ENCODE results near the gene DBF4B. TPM values are rescaled to one million over a fixed set of nuclear protein-coding genes. Genes with fewer than 3 reads are reported as not detected.

DBF4B gene
- total RNA-seq, 1 experiment from 2014 or later: 24.7 TPM

- H3K27ac ChIP-seq (ENCODE audit: insufficient read length, low read depth, low read length): no peak overlapping the region
- H3K9me3 ChIP-seq (ENCODE audit: control insufficient read depth, low read depth, low read length): no peaks in the 10 kb centered on the region
- Mint-ChIP-seq H3K4me3 (no peak overlapping the region), H3K4me1 (peaks cover 12 to 27% of the 10 kb centered on the region in 2 experiments), H3K9me3 (no peaks in the 10 kb centered on the region), H3K36me3 (ENCODE audit: insufficient read depth in 1 of 3, low read depth in 3 of 3) (no peaks in the 10 kb centered on the region), H3K27me3 (ENCODE audit: low read depth) (no peaks in the 10 kb centered on the region; the same call in 1 of the 2 replicates), H3K27ac (no peak overlapping the region)
- H3K4me2 ChIP-seq (ENCODE audit: insufficient read depth, insufficient read length, low read length): no peak overlapping the region
- H3K23ac ChIP-seq (ENCODE audit: insufficient read length, low read depth, low read length): no peak overlapping the region
- H3K23me2 ChIP-seq (ENCODE audit: insufficient read length, low read depth, low read length, poor library complexity, severe bottlenecking): no peaks in the 10 kb centered on the region
- peaks cover 2% of the 10 kb centered on the region; the same call in 1 of the 2 replicates for H3K4me1 ChIP-seq (ENCODE audit: insufficient read depth, low read length)
- no peaks in the 10 kb centered on the region for H4K20me1 ChIP-seq (ENCODE audit: control insufficient read depth, insufficient read depth, insufficient read length)
- H3K18ac ChIP-seq (ENCODE audit: insufficient read length, low read depth, low read length): no peak overlapping the region
- no peak overlapping the region for H2BK20ac ChIP-seq (ENCODE audit: low read depth, low read length, poor library complexity, severe bottlenecking)
- H3T11ph ChIP-seq (ENCODE audit: low read length): no peak overlapping the region
- TF ChIP-seq, protein P1, sequence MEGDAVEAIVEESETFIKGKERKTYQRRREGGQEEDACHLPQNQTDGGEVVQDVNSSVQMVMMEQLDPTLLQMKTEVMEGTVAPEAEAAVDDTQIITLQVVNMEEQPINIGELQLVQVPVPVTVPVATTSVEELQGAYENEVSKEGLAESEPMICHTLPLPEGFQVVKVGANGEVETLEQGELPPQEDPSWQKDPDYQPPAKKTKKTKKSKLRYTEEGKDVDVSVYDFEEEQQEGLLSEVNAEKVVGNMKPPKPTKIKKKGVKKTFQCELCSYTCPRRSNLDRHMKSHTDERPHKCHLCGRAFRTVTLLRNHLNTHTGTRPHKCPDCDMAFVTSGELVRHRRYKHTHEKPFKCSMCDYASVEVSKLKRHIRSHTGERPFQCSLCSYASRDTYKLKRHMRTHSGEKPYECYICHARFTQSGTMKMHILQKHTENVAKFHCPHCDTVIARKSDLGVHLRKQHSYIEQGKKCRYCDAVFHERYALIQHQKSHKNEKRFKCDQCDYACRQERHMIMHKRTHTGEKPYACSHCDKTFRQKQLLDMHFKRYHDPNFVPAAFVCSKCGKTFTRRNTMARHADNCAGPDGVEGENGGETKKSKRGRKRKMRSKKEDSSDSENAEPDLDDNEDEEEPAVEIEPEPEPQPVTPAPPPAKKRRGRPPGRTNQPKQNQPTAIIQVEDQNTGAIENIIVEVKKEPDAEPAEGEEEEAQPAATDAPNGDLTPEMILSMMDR (conservative IDR thresholded peaks at IDR 0.05): no peak
- H2BK15ac ChIP-seq (ENCODE audit: low read depth, low read length): no peak overlapping the region
- no peak overlapping the region for H2AK5ac ChIP-seq (ENCODE audit: insufficient read length, low read length)
- H4K91ac ChIP-seq (ENCODE audit: insufficient read length, low read depth, low read length): no peak overlapping the region
- no peak overlapping the region for H4K8ac ChIP-seq (replicated peaks; ENCODE audit: insufficient read length, low read depth, low read length)
- H3K56ac ChIP-seq (ENCODE audit: insufficient read length, low read depth, low read length): no peak overlapping the region
- H2BK5ac ChIP-seq (ENCODE audit: insufficient read length, low read length): no peak overlapping the region
- no CpG with 5 or more reads among the region's 7 CpGs for WGBS (ENCODE audit: extremely low coverage, insufficient read length, low lambda C conversion rate)
- H3K79me1 ChIP-seq (ENCODE audit: insufficient read depth, low read depth, low read length, poor library complexity, severe bottlenecking): no peaks in the 10 kb centered on the region
- no peak overlapping the region for H4K5ac ChIP-seq (ENCODE audit: insufficient read length, low read depth, low read length)
- peak; percentile 33 for DNase-seq
- no peak overlapping the region for H2AFZ ChIP-seq (ENCODE audit: low read length)
- H2BK120ac ChIP-seq (ENCODE audit: low read depth, low read length, poor library complexity, severe bottlenecking): no peak overlapping the region
- no peaks in the 10 kb centered on the region for H3K79me2 ChIP-seq (ENCODE audit: insufficient read depth, low read length)
- H2BK12ac ChIP-seq (ENCODE audit: insufficient read length, low read depth, low read length): no peak overlapping the region
- H3K27me3 ChIP-seq (ENCODE audit: insufficient read depth, low read length): no peaks in the 10 kb centered on the region
- no peak overlapping the region for H3K14ac ChIP-seq (ENCODE audit: insufficient read depth, low read length)
- H3K4ac ChIP-seq (ENCODE audit: low read depth, low read length): no peak overlapping the region
- no peak overlapping the region for H3K9ac ChIP-seq (ENCODE audit: extremely low read depth, insufficient read length, low read length)
Measured at GRCh38 chr17:44785921-44786320, 77.5 kb downstream of the DBF4B start.

Data from H9 (cell line).